Vagina (tissue), 2 donors: ENCODE data around the gene GGNBP2.

Experiments
- POLR2A ChIP-seq, 2 donors: fragments of 450-650 bp; IDR thresholded peaks; one replicate each; pipeline ENCODE4 v1.6.1; 2017; ENCODE audit warnings: antibody characterized with exemption in 2 of 2, mild to moderate bottlenecking in 2 of 2, moderate library complexity in 2 of 2
- TF ChIP-seq, protein P1 (sequence below), 3 experiments: fragments of 450-650 bp in 2 of 3; fragments of 200-600 bp in 1 of 3; sonication (generic) in 1 of 3; IDR thresholded peaks; one replicate each; pipeline ENCODE4 v1.5.1; 2017 to 2019; ENCODE audit warnings: antibody characterized with exemption in 3 of 3, mild to moderate bottlenecking in 2 of 3, moderate library complexity in 2 of 3

DNA sequence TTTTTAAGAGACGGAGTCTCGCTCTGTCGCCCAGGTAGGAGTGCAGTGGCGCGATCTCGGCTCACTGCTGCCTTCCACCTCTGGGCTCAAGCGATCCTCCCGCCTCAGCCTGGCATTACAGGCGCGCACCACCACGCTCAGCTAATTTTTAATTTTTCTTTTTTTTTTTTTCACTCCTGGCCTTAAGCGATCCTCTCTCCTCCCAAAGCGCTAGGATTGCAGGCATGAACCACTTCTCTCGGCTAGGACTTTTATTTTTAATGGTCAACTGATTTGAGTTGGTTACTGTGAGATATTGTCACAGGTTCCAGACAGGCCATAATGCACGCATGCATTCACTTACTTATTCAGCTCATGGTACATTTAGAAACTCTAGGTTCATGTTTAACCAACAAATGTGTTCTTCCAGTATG, 9.0 kb upstream of the GGNBP2 start:
- no peak for TF ChIP-seq POLR2A (IDR thresholded peaks at IDR 0.05)
- TF ChIP-seq, protein P1, sequence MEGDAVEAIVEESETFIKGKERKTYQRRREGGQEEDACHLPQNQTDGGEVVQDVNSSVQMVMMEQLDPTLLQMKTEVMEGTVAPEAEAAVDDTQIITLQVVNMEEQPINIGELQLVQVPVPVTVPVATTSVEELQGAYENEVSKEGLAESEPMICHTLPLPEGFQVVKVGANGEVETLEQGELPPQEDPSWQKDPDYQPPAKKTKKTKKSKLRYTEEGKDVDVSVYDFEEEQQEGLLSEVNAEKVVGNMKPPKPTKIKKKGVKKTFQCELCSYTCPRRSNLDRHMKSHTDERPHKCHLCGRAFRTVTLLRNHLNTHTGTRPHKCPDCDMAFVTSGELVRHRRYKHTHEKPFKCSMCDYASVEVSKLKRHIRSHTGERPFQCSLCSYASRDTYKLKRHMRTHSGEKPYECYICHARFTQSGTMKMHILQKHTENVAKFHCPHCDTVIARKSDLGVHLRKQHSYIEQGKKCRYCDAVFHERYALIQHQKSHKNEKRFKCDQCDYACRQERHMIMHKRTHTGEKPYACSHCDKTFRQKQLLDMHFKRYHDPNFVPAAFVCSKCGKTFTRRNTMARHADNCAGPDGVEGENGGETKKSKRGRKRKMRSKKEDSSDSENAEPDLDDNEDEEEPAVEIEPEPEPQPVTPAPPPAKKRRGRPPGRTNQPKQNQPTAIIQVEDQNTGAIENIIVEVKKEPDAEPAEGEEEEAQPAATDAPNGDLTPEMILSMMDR (IDR thresholded peaks at IDR 0.05), result no peak
